ENCODE data around the gene CT83.

The CT83 gene

GRCh38 chrX:116462822-116463221 is at the start of gene CT83:
TSS of gene CT83 (minus strand) at chrX:116462976. CDS start at chrX:116462856, 120 bp downstream.
- no peaks in the 10 kb centered on the region for H3K36me3 Mint-ChIP-seq (ENCODE audit: low read depth)
- no peak within 1 kb of the TSS for H3K27ac Mint-ChIP-seq
- H3K4me3 Mint-ChIP-seq: no peak within 1 kb of the TSS
- no peaks in the 10 kb centered on the region for H3K9me3 Mint-ChIP-seq
- TF ChIP-seq CTCF (IDR thresholded peaks at IDR 0.05): no peak
- H3K27me3 Mint-ChIP-seq (ENCODE audit: low read depth, poor library complexity): peaks cover 12% of the 10 kb centered on the region
- H3K4me1 Mint-ChIP-seq: no peaks in the 10 kb centered on the region
- DNase-seq: no peak

- Mint-ChIP-seq H3K4me1 (no peaks in the 10 kb centered on the region), H3K27ac (no peak overlapping the region), H3K9me3 (no peaks in the 10 kb centered on the region), H3K4me3 (no peak overlapping the region), H3K27me3 (ENCODE audit: low read depth, poor library complexity) (peaks cover 6% of the 10 kb centered on the region), H3K36me3 (ENCODE audit: low read depth) (no peaks in the 10 kb centered on the region)
- no peak for DNase-seq
- no peak for TF ChIP-seq CTCF (IDR thresholded peaks at IDR 0.05)
Observed at GRCh38 chrX:116499780-116500179, 37.0 kb upstream of the CT83 start.

- H3K4me3 Mint-ChIP-seq: no peak overlapping the region
- DNase-seq: no peak
- no peaks in the 10 kb centered on the region for H3K9me3 Mint-ChIP-seq
- no peaks in the 10 kb centered on the region for H3K27me3 Mint-ChIP-seq (ENCODE audit: low read depth, poor library complexity)
- TF ChIP-seq CTCF (IDR thresholded peaks at IDR 0.05): no peak
- no peaks in the 10 kb centered on the region for H3K4me1 Mint-ChIP-seq
- no peaks in the 10 kb centered on the region for H3K36me3 Mint-ChIP-seq (ENCODE audit: low read depth)
- H3K27ac Mint-ChIP-seq: no peak overlapping the region
Observed at GRCh38 chrX:116493271-116493670, 30.5 kb upstream of the CT83 start.

DNA sequence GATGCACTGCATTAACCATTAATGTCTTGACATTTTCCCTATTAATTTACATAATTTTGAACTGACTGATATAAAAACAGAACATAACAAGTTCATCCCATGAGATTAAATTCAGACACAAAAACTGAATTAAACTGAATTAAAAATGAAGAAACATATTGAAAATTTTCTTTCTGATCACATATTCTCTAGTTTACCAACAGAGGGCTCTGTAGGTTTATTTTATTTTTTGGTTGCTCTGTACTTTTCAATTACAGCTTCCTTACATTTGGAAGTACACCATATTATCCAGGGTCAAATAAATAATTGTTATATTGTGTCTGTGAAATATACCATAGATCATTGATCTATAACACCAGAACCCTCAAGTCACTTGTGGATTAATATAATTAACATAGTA is 27.3 kb upstream of the CT83 start:
- H3K4me3 Mint-ChIP-seq: no peak overlapping the region
- H3K27ac Mint-ChIP-seq: no peak overlapping the region
- peak; percentile 49 for TF ChIP-seq CTCF (IDR thresholded peaks at IDR 0.05)
- H3K4me1 Mint-ChIP-seq: no peaks in the 10 kb centered on the region
- H3K27me3 Mint-ChIP-seq (ENCODE audit: low read depth, poor library complexity): no peaks in the 10 kb centered on the region
- no peak for DNase-seq
- no peaks in the 10 kb centered on the region for H3K9me3 Mint-ChIP-seq
- H3K36me3 Mint-ChIP-seq (ENCODE audit: low read depth): no peaks in the 10 kb centered on the region

- Mint-ChIP-seq H3K36me3 (ENCODE audit: low read depth) (no peaks in the 10 kb centered on the region), H3K27ac (no peak overlapping the region), H3K4me3 (no peak overlapping the region), H3K4me1 (no peaks in the 10 kb centered on the region), H3K9me3 (no peaks in the 10 kb centered on the region), H3K27me3 (ENCODE audit: low read depth, poor library complexity) (no peaks in the 10 kb centered on the region)
- no peak for DNase-seq
- no peak for TF ChIP-seq CTCF (IDR thresholded peaks at IDR 0.05)
Observed at GRCh38 chrX:116480059-116480458, 17.3 kb upstream of the CT83 start.

GRCh38 chrX:116449156-116449555 is 13.6 kb downstream of the CT83 start:
- Mint-ChIP-seq H3K27me3 (ENCODE audit: low read depth, poor library complexity) (no peaks in the 10 kb centered on the region), H3K9me3 (no peaks in the 10 kb centered on the region), H3K4me3 (no peak overlapping the region), H3K4me1 (no peaks in the 10 kb centered on the region), H3K36me3 (ENCODE audit: low read depth) (no peaks in the 10 kb centered on the region), H3K27ac (no peak overlapping the region)
- no peak for DNase-seq
- no peak for TF ChIP-seq CTCF (IDR thresholded peaks at IDR 0.05)

All from nephron progenitor cell (in vitro differentiated cells).